Omental fat pad (tissue), 4 donors: ENCODE results near the gene TMEM117. TPM values are rescaled to one million over a fixed set of nuclear protein-coding genes. Genes with fewer than 3 reads are reported as not detected.

Source experiments
- ATAC-seq: fragments of 150-250 bp; one replicate; pipeline ENCODE4 v1.9.1; 2016; ENCODE audit warnings: mild to moderate bottlenecking, moderate library complexity; ENCODE audit not compliant: low FRiP score
- DNase-seq: peaks from one replicate; pipeline ENCODE4 v3.0.0-alpha.2; 2019; ENCODE audit warnings: low spot score
- total RNA-seq, 4 donors: library from RNA; depleted of rRNA; stranded (reverse); fragments of >200 nt; gene quantifications; one replicate each; pipeline ENCODE4 v1.1.0, GENCODE V29; 2016
- TF ChIP-seq, protein P1 (sequence below), 3 donors: fragments of 450-650 bp; IDR thresholded peaks; one replicate each; pipeline ENCODE4 v1.5.1; 2016 to 2017; ENCODE audit warnings: antibody characterized with exemption in 3 of 3, mild to moderate bottlenecking in 3 of 3, moderate library complexity in 2 of 3

The TMEM117 gene
- total RNA-seq, 4 donors from 2014 or later = 7.5 to 13.1 (median 8.2) TPM

DNA sequence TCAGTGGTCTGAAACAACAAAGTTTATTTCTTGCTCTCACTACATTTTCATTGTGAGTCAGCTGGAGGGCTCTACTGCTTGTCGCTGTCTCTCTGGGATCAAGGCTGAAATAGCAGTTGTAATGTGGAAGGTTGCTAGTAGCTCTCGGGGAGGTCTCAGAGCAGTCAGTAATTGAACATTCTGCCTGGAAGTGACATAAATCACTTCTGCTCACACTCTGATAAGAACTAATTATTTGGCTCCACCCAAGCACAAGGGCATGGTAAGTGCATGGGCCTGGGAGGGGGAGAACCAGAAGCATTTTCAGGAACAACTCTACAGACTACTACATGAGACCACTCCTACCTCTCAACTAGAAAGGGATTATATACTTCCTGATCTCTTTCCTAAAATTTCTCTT is 128.2 kb downstream of the TMEM117 start:
- ATAC-seq = no peak
- TF ChIP-seq, protein P1, sequence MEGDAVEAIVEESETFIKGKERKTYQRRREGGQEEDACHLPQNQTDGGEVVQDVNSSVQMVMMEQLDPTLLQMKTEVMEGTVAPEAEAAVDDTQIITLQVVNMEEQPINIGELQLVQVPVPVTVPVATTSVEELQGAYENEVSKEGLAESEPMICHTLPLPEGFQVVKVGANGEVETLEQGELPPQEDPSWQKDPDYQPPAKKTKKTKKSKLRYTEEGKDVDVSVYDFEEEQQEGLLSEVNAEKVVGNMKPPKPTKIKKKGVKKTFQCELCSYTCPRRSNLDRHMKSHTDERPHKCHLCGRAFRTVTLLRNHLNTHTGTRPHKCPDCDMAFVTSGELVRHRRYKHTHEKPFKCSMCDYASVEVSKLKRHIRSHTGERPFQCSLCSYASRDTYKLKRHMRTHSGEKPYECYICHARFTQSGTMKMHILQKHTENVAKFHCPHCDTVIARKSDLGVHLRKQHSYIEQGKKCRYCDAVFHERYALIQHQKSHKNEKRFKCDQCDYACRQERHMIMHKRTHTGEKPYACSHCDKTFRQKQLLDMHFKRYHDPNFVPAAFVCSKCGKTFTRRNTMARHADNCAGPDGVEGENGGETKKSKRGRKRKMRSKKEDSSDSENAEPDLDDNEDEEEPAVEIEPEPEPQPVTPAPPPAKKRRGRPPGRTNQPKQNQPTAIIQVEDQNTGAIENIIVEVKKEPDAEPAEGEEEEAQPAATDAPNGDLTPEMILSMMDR (IDR thresholded peaks at IDR 0.05) = no peak
- no peak for DNase-seq

DNA sequence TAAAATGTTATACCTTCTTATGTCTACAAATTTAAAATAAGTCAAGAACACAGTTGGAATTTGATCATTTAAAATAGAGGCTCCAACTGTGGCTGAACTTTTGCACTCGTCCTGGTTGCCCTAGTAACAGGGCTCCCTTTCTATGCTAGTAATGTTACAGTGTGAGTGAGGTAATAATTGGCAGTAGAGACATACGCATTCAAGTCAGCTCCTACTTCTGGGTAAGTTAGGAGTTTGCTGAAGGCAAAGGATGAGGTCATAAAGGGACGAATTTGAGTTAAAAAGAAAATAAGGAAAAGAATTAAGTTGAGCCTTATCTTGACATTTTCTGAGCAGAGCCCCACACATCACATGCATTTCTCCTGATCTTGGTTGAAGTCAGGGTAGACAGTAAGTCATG is 129.1 kb downstream of the TMEM117 start:
- DNase-seq (no peak), ATAC-seq (no peak)
- TF ChIP-seq, protein P1 (IDR thresholded peaks at IDR 0.05) = no peak

DNA sequence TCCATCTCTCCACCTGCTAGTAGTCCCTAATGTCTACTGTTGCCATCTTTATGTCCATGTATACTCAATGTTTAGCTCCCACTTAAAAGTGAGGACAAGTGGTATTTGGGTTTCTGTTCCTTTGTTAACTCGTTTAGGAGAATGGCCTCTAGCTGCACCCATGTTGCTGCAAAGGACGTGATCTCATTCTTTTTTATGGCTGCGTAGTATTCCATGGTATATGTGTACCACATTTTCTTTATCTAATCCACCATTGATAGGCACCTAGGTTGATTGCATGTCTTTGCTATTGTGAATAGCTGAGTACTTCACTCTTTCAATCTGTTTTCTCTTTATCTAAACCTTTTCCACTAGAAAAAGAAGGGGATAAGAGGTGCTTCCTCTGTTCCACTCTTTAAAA is 130.0 kb downstream of the TMEM117 start:
- TF ChIP-seq, protein P1 (IDR thresholded peaks at IDR 0.05) = no peak
- DNase-seq (no peak), ATAC-seq (no peak)

DNA sequence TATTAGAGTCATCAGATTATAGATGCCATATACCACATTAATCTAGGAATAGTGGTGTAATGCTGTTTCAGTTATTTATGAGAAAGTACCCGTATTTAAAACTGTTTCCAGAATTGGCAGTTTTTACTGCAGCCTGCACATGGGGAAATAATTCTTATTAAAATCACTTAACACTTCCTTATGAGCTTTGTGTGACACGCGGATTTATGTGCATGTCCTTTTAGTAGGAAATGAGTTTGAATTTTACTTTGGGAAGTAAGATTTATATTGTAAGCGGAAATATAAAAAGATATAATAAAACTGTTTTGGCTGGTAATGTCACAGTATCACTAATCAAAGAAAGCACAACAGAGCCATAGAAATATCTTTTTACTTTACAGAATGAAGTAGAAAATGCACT is 132.9 kb downstream of the TMEM117 start:
- DNase-seq = no peak
- TF ChIP-seq, protein P1 (IDR thresholded peaks at IDR 0.05) = no peak
- no peak for ATAC-seq

DNA sequence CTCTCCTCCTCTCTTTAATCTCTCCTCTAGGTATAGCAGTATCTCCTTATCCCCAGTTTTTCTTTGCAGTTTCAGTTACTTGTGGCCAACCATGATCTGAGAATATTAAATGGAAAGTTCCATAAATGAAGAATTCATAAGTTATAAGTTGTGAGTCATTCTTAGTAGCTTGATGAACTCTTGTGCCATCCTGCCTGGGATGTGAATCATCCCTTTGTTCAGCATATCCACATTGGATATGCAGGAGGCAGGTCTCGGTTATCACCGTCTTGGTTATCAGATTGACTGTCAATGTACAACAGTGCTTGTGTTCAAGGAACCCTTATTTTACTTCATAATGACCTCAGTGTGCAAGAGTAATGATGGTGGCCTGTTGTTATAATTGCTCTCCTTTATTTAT is 134.0 kb downstream of the TMEM117 start:
- no peak for ATAC-seq
- DNase-seq = no peak
- TF ChIP-seq, protein P1 (IDR thresholded peaks at IDR 0.05) = no peak

DNA sequence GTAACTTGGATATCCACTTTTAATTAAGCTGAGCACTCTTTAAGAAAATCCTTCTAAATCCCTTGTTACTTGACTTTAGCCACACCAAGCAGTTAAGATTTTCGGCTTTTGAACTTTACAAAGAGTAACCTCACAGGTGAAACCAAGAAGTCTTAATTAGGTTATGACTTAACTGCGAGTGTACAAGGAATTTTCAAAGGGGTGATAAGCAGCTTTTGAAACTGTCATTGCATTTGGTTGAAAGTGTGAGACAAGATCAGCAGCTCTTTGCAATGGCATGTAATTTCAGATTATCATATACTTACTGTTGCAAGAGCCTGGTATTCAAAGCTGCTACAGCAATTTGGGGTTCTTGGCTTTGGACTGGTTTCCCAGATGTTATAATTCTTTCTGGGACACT is 137.5 kb downstream of the TMEM117 start:
- DNase-seq = no peak
- no peak for ATAC-seq
- TF ChIP-seq, protein P1 (IDR thresholded peaks at IDR 0.05) = no peak

DNA sequence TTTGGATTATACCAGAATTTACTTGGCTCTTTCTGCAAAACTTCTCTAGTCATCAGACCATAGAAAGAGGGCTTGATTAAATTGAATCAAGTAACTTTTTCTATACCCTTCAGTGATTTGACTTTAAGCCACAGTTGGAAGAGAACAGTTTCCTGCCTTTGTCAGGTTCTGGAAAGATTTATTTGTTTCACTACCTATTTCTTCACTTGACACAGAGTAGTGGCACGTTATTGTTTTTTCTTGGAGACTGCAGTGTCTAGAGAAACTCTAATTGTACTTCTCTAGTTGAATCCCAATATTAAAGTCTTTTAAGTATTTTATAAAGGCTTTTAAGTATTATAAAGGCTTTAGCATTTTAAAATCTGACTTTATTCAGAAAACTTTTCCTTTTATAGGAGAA is 138.1 kb downstream of the TMEM117 start:
- DNase-seq (no peak), ATAC-seq (no peak)
- TF ChIP-seq, protein P1 (IDR thresholded peaks at IDR 0.05) = no peak
